GM18867 (cell line): ENCODE measurements around the gene HSF2BP.
"Not testable (repeated sequence)": the region's sequence is repeated elsewhere in the genome, so short reads cannot be mapped to it uniquely, and the experiment has no call there.

Source experiments
- ATAC-seq: cut with Tn5 transposase; IDR thresholded peaks from one replicate; pipeline ENCODE4 v1.9.1; 2021; ENCODE audit warnings: mild to moderate bottlenecking, moderate library complexity; ENCODE audit not compliant: unreplicated experiment

The HSF2BP gene

DNA sequence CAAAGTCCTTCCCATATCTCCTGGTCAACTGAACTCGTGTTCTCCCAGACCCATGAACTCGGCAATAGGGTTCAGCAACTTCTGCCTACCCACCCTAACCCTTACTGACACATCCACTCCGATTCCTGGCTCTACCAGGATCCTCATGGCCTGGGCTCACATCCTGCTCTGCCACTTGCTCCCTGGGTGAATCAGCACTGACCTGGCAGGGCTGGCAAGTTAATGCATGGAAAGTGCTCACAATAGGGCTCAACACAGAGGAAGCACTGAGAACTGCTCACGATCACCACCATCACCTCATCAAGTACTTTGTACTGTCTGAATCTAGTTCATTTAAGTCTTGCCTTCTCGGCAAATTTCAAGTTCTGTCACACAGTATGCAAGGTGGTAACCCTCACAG, 96.8 kb downstream of the HSF2BP start:
- not testable (repeated sequence) for ATAC-seq

DNA sequence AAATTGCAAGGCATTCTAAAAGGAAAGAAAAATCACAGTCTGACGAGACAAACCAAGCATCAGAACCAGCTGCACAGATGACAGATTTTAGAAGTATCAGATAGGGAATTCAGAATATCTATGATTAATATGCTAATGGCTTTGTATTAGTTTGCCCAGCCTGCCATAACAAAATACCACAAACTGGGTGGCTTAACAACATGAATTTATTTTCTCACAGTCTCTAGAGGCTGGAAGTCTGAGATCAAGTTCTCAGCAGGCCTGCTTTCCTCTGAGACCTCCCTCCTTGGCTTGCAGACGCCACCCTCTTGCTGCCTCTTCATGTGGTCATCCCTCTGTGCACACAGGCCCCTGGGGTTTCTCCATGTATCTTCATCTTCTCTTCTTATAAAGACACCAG, 118.7 kb downstream of the HSF2BP start:
- not testable (repeated sequence) for ATAC-seq

DNA sequence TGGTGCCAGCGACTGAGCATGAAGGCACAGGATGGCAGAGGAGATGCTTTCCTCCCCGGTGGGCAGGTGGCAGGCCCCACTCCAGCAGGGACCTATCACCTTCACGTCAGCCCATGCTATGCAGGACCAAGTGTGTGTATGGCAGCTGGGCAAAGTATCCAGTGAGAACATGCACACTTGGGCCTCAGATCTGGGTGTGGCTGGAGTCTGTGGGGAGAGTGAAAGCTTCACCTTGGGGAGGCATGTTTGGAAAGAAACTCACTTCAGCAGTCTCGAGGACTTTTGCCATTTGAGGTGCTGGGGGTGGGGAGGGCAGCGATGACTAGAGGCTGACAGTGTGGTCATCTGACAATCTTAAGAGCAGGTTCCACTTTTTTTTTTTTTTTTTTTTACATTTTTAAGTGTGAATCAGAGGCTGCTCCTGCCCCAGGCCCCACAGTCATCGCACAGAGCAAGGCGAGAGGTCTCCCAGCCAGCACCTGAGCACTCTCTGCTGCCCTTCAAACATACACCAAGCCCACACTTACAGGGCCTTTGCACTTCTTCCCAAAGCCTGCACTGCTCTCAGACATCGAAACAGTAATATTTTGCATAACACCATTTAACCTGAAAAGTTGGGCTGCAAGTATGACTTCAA, 136.7 kb downstream of the HSF2BP start:
- not testable (repeated sequence) for ATAC-seq

DNA sequence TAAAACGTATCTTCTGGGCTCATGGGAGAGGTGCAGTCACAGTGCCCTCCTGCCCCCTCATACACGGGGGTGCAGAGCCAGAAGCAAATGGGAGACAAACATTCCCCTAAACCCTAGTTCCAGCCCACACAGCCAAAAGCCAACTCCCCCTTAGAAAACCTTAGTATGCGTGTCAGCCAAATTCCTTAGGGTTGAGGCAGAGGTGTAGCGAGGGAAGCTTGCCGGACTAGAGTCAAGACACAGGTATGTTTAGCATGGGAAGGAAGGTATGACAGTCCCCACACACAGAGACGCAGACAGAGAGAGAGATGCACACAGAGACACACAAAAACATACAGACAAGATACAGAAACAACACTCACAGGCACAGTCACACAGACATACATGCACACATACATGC, 141.6 kb downstream of the HSF2BP start:
- ATAC-seq: not testable (repeated sequence)

DNA sequence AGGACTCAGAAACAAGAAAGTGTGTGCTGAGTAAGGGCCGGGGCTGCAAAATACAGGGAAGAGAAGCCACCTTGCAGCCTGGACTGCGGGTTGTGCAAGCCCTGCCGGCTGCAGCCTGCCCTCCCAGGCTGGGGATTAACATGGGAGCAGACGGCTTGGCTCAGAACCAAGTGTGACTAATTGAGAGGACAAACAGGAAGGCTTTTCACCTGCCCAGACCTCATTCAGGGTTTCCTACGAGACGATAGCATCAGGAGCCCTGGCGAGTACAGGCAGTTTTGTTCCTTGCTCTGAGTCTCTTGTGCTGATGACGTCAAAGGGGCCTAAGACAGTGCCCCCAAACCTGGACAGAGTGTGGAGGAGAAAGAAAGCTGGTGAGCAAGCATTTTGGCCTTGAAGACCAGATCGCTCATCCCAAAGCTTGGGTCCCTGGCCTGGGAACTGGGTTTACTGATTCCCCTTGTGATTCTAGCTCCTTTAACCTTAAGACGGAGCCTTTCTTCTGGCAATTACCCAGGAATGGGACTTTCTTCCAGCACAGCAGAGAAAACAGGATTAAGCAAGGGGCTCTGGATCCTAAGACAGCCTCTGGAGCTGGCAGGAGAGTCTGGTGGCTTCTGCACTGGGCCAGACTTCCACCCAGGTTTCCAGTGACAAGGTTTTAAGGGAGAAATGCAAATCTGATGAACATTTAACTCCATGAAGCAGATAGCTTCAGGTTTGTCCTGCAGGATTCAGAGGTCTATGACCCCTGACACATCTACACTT, 142.2 kb downstream of the HSF2BP start:
- ATAC-seq: not testable (repeated sequence)

DNA sequence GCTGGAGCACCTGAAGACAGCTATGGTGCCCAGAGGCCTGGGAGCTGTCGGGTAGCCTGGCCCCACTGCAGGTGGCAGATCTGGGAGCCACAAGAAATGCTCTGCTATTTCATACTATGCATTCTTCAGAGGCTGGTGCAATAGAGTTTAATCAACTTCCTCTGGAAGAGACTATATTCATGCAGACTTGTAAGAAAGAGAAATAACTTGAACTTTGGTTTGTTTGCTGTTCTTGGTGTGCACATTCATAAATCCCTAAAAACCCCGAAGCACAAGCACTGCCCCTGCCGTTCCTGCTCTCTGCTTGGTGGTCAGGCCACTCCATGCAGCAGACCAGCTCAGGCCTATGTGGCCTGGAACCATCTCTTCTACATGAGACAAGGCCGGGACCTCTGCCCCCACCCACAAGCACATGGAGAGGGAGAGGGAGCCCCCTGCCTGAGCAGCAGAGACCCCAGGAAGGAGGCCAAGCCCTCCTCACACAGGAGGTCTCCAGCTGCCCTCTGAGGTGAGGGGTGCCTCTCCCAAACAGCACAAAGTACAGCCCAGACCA, 142.9 kb downstream of the HSF2BP start:
- ATAC-seq: not testable (repeated sequence)

DNA sequence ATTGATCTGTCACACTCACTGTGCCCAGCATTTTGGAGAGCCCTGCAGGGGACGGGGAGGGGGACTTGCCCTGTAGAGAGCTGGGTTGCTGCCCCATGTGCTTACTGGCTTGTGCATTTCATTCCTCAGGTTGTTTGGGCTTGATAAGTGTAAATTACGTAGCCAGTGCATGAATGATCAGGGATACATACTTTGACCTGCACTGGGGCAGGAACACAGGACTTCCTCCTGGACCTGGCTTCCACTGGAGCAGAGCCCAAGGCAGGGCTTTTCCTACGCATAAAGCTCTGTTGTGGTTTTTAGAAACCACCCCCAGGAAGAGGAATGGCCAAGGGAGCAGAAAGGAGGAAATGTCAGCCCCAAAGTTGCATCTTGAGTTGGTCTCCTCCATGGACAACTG, 144.5 kb downstream of the HSF2BP start:
- ATAC-seq: not testable (repeated sequence)

DNA sequence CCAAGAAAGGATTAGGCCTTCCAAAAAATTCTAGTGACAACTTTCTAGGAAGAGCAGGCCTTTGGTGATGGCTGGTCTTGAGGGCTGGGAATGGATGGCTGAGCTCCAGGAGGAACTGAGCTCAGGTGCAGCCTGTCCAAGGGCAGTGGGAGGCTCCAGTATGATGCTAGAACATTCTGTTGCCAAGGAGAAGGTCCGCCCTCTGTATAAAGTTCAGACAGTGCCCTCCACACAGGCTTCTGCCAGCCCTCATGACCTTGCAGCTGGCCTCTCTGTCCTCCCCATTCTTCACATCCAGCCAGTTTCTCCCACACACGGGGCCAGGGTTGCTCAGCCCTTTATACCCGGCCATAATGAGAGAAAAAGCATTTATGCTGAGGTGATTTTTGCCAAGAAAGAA, 146.3 kb downstream of the HSF2BP start:
- not testable (repeated sequence) for ATAC-seq

DNA sequence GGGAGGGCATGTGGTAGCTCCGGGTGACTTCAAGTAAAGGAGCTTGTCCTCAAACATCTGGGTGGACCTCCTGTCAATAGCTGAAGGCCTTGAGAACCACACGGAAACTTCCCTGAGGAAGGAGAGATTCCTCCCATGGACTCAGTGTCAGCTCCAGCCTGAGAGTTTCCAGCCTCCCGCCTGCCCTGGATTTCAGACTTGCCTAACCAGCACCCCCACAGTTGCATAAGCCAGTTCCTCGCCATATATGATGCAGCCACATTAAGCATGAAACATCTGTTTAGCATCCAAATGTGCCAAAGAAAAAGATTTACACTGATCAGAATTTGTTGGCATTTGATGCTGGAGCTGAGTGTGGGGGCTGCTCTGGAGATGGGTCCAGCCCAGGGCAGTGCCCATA, 148.1 kb downstream of the HSF2BP start:
- not testable (repeated sequence) for ATAC-seq

DNA sequence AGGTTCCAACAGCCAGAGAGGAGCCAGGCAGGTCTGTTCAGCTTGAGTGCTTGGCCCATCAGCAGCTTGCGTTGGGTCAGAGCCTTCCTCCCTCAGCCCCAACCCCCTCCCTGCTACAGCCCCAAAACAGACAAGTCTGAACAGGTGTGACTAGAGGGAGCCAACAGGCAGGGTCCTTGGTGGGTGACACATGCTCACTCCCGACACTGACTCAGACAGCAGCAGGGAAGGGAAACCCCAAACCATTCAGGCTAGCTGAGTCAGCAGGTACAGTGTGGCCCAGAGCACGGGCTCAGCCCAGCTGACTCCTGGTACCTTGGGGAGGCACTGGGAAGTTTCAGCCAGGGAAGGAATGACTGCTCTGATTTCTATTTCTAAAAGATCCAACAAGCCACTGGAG, 148.6 kb downstream of the HSF2BP start:
- not testable (repeated sequence) for ATAC-seq

DNA sequence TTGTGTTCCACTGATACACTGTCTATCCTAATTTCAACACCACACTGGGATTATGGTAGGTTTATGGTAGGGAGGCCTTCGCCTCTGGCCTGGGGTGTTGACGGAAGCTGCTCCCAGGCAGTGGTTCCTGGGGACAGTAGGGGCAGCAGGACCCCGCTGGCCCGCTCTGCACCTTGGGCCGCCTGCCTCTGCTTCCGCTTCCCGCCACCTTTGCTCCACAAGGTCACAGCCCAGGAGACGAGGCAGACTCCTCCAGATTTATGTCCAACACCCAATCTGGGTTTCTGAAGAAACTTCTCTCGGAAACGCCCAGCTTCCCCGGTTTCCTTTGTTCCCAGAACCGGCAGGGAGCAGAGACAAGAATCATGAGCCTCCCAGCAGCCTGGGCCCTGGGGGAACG, 155.4 kb downstream of the HSF2BP start:
- not testable (repeated sequence) for ATAC-seq

DNA sequence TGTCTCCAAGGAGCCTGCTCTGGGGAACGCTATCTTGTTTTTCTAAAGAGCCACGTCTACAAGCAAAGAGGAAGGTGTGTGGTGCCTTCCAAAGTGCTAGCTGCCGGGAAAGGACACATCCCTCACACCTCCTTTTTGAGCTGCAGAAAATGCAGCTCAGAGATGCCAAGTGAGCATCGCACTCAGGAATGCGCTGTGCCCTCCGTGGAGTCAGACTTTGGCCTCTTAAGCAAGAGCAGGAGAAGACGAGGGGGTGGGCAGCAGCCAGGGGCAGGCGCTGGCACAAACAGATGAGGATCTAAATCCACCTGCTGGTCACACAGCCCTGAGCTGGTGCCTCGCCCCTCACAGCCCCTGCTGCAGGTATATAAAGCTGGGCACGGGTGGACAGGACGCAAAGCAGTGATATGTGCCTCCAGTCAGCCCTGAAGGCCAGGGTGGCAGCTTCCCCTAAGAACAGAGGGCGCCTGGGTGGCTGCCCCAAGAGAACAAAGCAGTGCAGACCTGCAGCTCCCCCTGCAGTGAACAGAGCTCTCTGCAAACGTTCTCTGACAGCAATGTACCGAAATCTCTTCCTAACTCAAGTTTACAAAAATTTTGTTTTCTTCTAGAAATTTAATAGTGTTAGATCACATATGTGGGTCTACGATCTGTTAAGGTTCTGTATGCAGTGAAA, 156.1 kb downstream of the HSF2BP start:
- ATAC-seq: not testable (repeated sequence)

DNA sequence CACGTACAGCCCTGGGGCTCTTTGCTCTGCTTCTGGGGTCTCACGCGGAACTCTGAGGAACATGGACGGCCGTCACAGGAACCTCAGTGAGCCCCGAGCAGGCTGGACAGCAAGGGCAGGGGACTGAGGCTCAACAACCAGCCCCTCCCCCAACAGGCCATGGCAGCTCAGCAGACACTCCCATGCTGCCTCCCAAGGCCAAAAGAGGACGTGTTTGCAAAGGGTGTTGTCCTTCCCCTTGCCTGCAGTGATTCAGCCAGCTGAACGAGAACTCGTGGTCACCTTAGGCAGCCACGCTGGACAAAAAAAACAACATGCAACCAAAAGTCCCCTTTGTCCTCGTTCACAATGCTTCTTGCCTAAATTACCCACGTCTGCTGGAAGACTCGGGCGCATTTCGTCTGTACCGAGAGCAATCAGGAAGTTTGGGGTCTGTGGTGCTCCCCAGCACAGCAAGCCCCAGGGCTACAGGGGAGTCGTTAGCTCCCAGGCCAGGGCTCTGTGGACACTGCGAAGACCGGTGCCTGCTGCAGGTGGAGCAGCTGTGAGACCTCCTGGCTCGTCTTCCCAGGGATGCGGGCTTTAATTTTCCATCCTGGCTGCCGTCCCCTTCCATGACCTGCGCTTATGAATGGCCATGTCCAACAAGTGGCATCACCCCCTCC, 156.7 kb downstream of the HSF2BP start:
- not testable (repeated sequence) for ATAC-seq

DNA sequence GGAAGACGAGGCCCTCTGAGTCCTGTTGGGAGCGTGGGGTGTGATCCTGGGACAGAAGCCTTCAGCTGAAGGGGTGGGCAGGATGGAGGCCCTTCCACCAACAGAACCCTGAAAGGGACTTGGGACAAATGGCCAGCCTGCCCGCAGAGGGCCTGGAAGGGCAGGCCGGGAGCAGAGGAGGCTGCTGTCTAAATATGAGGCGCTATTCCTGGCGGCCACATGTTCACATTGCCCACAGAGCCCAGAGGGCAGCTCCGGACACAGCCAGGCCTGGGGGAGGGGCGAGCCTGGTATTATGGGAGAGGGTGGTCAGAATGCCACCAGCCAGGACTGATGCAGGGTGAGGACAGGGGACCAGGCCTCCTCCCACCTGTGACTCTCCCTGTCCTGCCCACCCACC, 160.4 kb downstream of the HSF2BP start:
- not testable (repeated sequence) for ATAC-seq

DNA sequence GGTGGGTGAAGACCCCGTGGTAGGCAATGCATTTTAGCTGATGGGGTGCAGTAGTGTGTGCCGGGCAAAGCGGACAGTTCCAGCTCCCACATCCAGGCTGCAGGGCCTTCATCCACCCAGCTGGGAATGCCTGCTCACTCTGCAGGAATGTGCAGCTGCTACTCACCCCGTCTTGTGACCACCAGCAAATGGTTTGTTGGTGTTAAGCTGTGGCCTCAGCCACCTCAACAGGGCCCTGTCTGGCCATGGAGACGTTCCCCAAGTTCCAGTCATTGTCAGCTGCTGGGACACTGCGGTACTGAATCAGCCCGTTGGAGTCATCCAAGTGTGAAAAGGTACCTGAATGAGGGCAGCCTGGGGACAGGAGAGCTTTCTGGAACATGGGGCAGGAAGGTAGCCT, 161.2 kb downstream of the HSF2BP start:
- not testable (repeated sequence) for ATAC-seq

DNA sequence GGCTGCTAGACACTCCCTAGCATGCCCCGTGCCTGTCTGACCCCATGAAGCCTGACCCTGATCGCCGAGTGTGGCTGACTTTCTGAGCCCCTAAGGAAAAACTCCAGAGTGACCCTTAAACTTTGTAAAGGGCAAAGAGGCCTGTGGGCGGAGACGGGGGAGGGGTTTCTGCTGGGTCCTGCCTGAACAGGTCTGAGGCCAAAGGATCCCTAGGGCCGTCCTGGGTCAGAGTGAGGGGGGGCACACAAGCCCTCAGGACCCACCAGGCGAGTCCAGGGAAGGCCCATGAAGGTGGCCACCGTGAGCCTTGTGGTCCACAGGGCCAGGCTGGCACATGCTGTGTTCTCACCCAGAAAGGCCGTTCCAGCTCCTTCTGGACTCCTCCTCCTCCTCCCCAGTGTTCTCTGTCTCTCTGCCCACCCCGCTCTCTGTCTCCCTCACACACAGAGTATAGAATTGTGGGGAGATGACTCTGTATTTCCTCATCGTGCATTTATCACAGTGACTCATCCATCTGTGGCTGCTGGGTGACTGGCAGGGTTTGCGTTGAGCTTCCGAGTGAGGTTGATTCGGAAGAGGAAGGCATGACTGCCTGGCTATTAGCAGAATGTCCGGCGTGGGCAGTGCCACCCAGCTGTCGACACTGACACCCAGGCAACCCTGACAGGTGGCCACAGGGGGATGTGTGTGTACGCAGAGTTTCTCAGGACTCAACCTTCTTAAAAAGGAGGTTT, 164.8 kb downstream of the HSF2BP start:
- ATAC-seq: not testable (repeated sequence)

DNA sequence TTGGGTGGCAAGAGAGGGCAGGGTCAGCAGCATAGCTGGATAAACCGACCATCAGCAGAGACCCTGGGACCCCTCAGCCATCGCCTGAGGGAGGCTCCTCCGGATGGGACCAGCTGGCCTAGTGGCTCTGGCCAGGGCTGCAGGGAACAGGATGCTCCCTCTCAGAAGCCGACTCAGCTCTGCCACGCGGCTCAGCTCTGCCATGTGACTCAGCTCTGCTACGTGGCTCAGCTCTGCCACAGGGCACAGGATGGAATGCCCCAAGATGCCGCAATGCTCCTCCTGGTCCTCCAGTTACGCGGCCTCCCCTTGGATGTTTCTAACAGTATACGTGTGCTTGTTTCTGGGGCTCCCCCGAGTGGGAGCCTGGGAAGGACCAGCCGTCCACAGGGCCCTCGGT, 165.8 kb downstream of the HSF2BP start:
- ATAC-seq: not testable (repeated sequence)

DNA sequence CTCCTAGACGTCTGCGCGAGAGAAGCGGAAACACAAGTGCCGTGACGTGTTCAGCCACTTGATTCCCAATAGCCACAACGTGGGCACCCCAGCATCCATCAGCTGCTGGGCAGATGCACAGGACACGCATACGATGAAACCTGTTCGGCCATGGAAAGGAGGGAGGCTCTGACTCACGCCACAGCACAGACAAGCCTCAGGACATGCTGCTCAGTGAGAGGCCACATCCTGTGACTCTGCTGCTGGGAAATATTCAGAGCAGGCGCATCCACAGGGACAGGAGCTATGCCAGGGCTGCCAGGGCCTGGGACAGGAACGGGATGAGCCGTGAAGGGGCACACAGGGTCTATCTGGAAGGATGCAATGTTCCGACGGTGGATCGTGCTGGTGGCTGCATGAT, 171.1 kb downstream of the HSF2BP start:
- ATAC-seq: not testable (repeated sequence)

DNA sequence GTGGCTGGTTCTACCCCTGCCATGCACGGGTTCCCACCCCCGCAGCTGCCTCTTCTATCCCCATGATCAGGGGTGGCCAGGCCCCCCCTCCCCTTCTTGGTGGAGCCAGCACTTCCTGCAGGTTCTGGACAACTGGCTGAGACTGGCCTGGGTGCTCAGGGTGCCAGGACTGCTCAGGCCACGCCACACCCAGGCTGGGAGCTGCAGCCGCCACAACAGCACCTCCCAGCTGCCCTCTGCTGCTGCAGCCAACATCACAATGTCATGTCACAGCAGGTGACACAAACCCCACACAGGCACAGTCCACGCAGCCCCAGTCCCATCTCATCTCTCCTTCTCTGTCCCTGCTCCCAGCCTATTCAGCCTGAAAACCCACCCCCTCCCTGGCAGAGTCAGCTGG, 173.2 kb downstream of the HSF2BP start:
- ATAC-seq: not testable (repeated sequence)

DNA sequence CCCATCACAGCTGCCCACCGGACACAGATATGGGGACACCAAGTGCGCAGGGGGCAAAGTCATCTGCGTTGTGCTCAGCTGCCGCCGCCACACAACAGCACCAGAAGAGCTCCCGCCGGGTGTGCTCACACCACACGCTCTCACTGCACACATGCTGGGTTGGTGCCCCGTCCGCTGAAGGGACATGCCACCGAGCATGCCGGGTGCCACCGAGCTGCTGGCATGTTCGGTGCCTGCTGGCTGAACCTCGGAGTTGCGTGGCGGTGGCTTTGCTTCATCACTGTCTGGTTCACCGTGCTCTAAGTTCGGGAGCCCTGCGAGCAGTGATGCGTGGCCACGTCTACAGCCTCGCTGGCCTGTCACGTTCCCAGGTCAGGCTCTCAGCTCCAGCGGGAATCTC, 174.3 kb downstream of the HSF2BP start:
- ATAC-seq: not testable (repeated sequence)
